NCI-H69 (cell line): ENCODE data around the gene OR52K2.
A peak's percentile ranks its signal among the peaks of the same experiment; 100 is the strongest.
"Not testable (repeated sequence)": the region's sequence is repeated elsewhere in the genome, so short reads cannot be mapped to it uniquely, and the experiment has no call there.

Experiments used
- DNase-seq: peaks from one replicate; lab custom pipeline; 2025; lab: John Stamatoyannopoulos, UW

OR52K2 gene

DNA sequence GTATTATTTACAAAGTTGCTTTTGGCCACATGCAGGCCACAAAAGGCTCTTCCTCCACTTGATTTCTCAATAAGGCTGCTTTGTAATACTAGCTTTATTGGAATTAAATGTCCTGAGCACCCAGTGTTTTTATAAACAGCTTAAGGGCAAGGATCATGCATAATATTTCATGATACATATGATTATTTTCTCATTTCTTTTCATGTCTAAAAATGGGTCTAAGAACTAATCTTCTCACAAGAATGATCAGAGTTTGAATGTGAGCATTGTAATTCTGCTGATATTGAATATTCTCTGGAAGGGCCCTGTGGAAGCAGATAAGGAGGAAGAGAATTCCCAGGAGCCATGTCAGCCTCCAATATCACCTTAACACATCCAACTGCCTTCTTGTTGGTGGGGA, at the start of gene OR52K2:
TSS of gene OR52K2 (plus strand) at position 301 of the 400 bp plus-strand sequence. CDS start at position 346, 45 bp downstream.
- DNase-seq, result no peak

DNA sequence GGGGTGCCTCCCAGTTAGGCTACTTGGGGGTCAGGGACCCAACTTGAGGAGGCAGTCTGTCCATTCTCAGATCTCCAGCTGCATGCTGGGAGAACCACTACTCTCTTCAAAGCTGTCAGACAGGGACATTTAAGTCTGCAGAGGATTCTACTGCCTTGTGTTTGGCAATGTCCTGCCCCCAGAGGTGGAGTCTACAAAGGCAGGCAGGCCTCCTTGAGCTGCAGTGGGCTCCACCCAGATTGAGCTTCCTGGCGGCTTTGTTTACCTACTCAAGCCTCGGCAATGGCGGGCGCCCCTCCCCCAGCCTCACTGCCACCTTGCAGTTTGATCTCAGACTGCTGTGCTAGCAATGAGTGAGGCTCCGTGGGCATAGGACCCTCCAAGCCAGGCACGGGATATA, 42.9 kb upstream of the OR52K2 start:
- DNase-seq, result not testable (repeated sequence)

DNA sequence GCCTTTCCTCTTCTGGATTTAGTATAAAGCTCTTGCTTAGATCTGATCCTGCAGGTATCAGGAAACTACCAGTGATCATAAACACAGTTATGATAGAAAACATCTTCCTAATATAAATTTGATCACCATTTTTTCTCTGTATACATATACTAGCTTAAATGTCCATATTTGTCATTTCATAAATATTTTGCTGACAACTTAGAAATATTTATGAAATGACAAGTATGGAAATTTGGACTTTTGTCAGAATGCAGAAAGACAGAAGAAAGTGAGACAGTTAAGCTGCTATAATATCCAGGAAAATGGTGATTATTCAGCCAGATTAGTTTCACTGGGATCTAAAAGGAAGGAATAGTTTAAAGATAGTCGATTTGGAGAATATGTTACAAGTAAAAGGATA, 32.8 kb upstream of the OR52K2 start:
- DNase-seq, result no peak

DNA sequence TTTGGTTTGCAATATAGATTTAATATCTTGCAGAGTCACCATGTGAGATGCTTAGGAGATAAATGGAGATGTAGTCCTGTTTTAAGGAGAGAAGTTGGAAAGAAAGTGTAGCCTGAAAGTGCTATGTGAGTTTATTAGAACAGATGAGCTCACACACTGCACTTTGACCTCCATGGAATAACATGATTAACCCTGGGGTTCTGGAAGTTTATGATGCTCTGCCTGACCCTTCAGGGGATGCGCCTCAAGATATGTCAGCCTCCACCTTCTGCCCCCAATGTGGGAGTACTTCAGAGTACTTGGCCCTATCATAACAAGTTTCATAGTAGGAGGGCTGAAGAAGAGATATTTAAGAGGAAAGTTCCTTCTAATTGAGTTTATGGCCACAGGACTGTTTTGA, 32.3 kb upstream of the OR52K2 start:
- DNase-seq, result no peak

DNA sequence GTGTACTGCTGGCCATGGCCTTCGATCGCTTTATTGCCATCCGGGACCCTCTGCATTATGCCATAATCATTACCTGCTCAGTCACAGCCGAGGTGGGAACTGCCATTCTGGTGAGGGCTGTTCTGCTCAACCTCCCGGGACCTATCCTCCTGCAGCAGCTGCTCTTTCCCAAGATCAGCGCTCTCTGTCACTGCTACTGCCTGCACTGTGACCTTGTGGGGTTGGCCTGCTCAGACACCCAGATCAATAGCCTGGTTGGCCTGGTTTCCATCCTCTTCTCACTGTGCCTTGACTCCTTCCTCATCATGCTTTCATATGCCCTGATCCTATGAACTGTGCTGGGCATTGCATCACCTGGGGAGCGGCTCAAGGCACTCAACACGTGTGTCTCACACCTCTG, 30.7 kb upstream of the OR52K2 start:
- no peak for DNase-seq

DNA sequence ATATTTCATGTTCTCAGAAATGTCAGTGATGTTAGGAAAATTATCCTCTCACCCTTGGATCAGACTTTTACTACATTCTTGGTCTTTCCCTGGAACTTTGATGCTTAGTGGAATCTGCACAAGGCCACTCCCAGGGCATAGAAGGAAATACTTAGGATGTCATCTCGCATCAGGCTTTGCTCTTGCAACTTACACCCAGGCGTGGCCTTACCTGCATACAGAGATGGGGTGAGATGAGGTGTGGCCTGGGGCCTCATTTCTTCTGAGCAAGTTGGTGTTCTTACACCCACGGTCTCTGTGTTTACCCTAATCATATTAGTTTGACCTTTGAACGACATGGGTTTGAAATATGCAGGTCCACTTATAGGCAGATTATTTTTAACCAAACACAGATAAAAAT, 19.0 kb upstream of the OR52K2 start:
- no peak for DNase-seq

DNA sequence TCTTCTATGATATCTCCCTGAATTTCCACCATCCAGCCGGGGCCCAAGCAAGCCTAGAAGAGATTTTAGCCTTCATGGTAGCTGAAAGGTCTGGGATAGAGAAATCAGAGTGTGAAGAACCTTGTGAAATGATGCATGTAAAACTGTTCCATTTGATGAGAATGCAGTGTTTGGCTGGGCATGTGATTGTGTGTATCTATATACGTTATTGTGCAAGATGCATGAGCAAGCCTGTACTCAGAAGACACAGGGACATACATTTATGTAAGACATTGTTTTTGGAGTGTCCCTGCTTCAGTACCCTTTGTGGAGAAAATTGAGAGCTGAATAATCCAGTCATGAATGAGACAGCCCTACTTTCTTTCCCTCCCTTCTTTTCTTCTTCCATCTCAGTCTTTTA, 15.2 kb upstream of the OR52K2 start:
- DNase-seq, result no peak

DNA sequence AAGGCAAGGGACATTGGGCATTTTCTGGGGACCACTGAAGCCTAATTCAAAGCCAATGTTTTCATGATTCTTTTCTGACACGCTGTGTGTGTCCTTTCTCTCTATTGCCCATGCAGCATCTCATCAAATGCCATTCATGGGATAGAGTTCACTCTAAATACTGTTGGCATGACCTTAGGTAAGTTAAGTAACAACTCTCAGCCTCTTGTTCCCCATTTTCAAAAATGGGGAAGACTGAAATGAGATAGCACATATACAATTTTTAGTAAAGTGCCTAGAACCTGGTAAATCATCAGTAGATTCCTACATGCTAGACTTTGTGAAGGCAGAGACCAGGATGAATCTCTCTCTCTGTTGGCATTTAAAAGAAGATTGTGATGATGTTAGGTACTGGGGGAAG, 12.7 kb upstream of the OR52K2 start:
- no peak for DNase-seq

DNA sequence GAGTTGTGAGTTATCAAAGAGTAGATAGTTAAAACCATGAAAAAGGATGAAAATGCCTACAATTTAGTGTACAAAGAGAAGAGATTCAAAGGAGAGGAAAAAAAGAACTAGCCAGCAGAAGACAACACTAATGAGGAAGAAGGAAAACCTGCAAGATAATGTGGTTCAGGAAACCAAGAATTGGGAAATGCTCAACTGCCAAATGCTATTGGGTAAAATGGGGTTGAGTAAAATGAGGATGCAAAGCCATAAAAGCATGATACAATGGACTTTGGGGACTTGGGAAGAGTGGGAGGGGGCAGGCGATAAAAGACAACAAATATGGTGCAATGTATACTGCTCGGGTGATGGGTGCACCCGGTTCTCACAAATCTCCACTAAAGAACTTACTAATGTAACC, 7.6 kb upstream of the OR52K2 start:
- no peak for DNase-seq

DNA sequence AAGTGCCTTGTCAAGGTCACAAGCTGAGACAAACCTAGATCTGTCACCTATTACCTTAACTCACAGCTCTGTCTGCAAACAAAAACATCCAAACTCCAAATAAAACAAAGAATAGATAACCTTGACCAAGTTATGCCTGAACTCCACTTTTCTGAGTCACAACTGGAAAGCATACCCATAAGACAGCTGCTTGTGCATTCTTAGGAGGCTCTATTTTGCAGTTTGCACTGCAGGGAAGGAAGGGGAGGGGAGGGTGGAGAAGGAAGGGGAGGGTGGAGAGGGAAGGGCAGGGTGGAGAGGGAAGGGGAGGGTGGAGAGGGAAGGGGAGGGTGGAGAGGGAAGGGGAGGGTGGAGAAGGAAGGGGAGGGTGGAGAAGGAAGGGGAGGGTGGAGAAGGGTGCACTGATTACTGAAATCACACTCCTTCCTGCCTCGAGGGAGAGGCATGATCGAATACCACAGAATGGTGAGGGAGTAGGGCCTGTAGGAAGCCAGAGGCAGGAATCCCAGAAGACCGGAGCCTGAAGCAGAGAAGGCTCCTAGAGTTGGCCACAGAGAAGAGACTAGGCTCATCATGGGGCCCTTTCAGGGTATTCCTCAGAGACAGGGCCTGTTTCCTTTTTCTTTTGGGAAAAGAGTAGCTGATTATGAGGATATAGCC, 5.7 kb upstream of the OR52K2 start:
- no peak for DNase-seq

DNA sequence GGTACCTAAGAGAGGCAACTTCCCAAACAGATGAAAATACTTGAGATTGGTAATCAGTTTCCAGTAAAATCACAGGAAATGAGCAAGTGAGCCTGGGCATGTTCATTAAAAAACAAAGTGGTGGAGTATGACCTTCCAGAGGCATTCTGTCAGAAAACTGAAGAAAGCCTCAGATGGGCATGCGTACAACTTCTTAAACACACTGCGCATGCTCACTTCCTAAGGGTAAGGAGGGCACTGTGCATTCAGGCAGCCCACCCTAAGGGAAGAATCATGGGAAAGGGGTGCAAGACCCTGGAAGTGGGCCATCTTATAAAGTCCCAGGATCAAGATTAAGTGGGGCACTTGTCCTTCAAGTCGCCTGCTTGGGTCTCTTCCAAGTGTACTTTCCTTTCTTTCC, 4.0 kb downstream of the OR52K2 start:
- DNase-seq, result no peak

DNA sequence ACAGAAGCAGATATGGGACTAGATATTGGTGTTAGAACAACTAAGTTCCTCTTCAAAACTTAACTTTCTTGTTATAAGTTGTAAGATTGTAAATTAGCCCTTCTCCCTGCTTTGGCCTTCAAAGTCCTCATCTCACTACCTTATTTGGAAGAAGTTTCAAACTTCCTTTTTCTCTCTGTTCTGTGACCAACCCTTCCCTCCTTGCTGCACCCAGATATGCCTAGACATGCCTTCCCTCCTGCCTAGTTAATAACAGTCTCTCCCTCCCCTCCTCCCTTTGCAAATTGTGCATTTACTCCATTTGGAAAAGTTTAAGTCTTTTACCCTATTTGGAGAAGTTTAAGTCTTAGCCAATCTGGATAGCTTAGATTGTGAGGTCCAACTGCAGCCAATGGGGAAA, 4.9 kb downstream of the OR52K2 start:
- DNase-seq, result no peak

DNA sequence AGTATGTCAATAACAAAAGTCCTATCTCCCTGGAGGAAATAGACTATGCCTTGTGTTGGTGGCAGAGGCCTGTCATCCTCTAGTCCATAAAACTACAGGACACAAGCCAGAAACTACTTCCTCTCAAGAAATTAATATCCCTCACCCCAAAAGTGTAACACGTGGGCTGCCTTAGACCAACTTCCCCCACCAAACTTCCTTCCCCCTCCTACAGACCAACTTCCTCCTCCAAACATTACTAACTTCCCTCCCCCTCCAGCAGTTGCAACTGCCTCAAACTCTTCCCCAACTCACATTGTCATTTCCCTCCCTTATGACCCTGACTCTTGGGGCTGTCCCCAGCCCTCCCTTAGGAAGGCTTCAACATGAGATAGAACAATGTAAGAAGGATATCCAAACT, 6.3 kb downstream of the OR52K2 start:
- no peak for DNase-seq

DNA sequence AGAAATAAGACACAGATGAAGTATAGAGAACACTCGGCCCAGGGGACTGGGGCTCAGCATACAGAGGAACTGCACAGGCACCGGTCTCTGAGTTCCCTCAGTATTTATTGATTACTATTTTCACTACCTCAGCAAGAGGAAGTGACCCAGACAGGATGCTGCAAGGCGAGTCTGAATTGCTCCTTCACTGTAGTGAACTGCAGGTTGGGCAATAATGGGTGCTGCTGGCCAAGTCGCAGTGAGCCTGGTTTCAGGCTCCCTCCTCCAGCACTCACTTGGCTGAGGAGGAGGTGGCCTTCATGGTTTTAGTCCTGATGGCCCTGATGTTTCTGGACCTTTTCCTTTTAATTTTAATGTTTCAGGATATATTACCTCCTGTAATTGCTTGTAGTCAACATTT, 10.4 kb downstream of the OR52K2 start:
- DNase-seq, result no peak

DNA sequence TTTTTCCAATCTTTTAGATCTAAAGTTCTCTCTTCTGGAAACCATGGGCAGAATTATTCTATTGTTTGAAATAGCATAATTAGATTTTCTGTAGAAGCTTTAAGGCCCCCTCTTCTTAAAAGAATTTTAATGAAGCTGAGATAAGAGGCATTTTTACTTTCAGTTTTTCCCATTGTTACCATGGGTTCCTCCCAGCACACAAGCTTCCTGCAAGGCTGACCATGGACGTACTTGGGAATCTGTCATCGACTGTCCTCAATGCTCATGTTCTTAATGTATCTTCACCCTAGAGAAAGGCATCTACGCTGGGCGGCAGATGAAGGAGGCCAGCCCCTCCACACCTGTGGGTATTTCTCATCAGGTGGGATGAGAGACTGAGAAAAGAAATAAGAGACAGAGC, 11.1 kb downstream of the OR52K2 start:
- no peak for DNase-seq

DNA sequence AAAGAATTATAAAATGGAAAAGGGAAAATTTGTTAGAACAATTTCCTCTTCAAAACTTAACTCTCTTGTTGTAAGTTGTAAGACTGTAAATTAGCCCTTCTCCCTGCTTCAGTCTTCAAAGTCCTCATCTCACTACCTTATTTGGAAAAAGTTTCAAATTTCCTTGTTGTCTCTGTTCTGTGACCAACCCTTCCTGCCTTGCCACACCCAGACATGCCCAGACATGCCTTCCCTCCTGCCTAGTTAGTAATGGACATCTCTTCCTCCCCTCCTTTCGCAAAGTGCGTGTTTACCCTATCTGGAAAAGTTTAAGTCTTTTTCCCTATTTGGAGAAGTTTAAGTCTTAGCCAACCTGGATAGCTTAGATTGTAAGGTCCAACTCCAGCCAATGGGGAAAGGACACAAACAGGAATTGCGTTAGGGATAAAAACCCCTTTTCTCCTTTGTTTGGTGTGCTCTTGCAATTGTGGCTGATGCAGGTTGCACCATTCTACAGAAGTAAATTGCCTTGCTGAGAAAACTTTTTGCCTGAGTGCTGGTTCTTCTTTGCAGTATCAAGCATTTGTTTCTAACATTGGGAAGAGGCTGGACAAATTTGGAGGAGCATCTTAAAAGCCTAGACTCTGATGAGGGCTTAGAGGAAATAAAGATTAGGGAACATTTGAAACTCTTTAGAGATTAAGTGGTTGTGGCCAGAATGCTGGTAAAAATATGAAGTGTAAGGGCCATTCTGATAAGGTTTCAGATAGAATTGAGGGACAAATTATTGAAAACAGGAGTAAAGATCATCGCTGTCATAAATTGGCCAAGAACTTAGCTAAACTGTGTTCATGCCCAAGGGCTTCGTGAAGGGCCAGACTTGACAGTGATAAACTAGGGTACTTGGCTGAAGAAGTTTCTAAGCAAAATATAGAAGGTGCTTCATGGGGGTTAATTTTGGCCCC, 15.4 kb downstream of the OR52K2 start:
- peak; percentile 21 for DNase-seq

DNA sequence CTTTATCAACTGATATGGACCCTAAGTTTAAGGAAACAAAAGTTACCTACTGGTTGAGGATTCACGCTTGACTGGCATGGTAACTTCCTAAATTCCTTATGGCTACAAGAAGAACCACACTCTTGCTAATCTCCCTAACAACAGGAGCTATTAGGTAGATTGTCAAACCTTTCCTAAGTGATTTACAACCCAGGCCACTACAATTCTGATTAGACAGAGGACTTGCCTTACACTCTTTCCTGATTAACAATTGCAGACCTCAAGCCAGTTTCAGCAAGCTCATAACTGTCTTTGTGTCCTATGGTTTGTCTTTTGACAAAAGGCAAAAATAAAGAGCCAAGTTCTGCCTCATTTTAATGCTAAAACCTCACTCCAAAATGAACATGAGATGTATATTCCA, 16.3 kb downstream of the OR52K2 start:
- no peak for DNase-seq

DNA sequence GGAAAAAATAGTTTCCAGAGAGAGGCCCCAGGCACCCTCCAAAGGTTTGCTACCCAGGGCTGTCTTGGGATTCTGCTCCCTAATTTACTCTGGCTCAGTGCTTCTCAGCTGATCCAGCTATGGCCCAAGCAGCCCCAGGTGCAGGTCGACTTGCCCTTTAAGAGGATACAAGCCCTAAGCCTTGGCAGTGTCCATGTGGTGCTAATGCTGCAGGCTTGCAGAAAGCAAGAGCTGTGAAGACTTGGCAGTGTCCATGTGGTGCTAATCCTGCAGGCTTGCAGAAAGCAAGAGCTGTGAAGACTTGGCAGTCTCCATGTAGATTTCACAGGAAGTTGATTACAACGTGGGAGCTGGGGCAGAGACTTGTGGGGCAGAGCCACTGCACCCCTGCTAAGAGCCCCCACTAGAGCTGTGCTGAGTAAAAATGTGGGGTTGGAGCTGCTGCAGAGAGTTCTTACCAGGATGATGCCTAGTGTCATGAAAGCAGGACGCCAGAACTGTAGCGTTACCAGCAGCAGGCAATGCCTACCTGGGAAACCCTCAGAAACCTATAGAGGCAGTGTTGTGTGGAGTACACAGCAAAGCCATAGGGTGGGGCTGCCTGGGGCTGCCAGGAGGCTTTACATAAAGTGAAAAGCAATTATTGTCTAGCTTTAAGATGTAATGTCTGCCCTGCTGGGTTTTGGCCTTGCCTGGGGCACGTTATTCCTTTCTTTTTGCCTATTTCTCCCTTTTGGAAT, 17.2 kb downstream of the OR52K2 start:
- DNase-seq, result no peak

DNA sequence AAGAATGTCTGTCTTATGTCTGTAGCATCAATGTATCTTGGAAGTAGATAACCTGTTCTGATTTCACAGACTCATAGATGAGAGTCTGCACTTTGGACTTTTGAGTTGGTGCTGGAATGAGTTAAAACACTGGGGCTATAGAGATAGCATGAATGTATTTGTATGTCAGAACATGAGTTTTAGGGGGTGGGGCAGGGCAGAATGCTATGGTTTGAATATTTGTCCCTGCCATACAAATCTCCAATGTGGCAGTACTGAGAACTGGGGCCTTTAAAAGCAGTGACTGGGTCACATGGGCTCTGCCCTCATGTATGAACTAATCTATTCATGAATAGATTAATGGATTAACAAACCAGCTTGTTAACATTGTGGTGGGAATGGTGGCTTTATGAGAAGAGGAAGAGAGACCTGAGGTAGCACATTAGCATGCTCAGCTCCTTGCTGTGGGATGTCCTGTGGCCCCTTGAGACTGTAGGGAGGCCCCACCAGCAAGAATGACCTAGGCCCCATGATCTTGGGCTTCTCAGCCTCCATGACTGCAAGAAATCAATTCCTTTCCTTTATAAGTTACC, 17.9 kb downstream of the OR52K2 start:
- no peak for DNase-seq

DNA sequence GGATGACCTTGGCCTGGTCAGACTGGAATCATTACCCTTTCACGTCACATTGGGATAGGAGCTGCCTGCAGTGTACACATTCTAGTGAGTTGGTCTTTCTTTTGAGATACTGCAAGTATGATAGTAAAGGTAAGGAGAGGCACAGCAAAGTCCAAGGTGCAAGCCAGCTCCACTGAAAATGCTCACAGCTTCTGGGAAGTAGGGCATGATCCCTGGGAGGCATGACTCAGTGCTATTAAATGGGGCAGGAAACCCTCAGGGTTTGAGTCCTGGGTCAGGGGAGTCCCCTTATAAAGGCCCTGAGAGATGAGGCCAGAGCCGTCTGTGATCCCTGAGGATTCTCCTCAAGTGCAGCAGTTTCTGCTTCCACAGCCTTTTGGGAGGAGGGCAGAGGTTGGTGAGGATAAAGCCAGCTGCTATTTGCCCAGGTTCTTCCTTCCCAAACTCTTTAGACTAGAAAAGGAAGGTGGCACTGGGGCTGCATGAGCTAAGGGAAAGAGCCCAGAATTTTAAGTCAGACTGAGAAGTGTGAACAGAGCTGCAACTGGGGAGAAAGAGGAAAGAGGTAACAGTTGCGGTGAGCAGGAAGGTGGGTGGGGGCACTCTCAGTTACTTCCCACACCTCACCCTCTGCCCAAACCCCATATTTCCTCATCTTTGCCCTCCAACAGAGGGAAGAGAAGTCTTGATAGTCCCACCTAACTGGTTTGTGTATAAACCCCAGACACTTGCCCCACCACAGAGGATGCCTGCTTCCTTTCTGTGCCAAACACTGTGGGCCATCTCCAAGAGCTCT, 18.9 kb downstream of the OR52K2 start:
- no peak for DNase-seq

DNA sequence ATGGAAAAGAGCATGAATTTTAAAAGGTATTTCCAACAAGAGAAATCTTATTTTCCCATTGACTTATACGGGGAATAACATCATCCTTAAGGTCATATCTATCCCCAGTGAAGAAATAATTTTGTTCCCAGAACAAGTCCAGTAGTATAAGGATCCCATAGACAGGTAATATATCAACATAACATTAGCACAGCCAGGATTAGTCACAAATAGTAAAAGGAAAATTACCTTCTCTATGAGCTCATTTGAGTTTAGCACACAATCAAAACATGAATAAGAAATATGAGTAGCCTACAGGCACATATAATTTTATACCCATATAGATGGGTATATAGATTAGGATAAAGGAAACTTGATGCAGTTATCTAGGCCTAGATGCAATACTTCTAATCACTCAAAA, 30.5 kb downstream of the OR52K2 start:
- no peak for DNase-seq
